K562 (cell line): ENCODE data around the gene THAP11. TPM values are rescaled to one million over a fixed set of nuclear protein-coding genes. Genes with fewer than 3 reads are reported as not detected.

Source experiments
- ATAC-seq: fragments of 200-7000 bp; cut with Tn5 transposase; 3 replicates; pipeline ENCODE4 v1.9.1; 2020; ENCODE audit warnings: moderate library complexity
- BruUV-seq: library from RNA; stranded (reverse); fragments of 400-500 nt; replicated peaks from 2 replicates; lab custom pipeline; 2021; lab: Mats Ljungman, UMichigan
- CTCF ChIA-PET: fragments of 300-600 bp; formaldehyde crosslinking; extraction: SDS; loops from one replicate; lab custom pipeline; 2021; ENCODE audit warnings: low intra/inter-chr PET ratio; lab: Yijun Ruan, JAX
- POLR2A ChIA-PET: fragments of 300-600, 350-650 bp; sonication (Branson Sonifier 250); formaldehyde crosslinking; extraction: SDS; loops from one replicate; lab custom pipeline; 2021; ENCODE audit warnings: antibody characterized with exemption, inconsistent platforms; lab: Yijun Ruan, JAX
- DNase-seq, 4 experiments: peaks; one replicate each; pipeline versions ENCODE4 v3.0.0 to v3.0.0-alpha.2; 2011 to 2018; ENCODE audit warnings: low spot score in 3 of 4, mixed read lengths in 3 of 4; ENCODE audit errors: extremely low read depth in 1 of 4
- FAIRE-seq: peaks from 2 replicates; lab custom pipeline; 2011; peaks lifted over from hg19 to GRCh38; lab: Jason Lieb, UNC
- H2AFZ ChIP-seq: 2 replicates; pipeline ENCODE4 v1.6.0; 2011; ENCODE audit warnings: low read depth, low read length, control low read depth, inconsistent platforms
- H3K27ac ChIP-seq: fragments of 200-600 bp; 3 replicates; pipeline ENCODE4 v1.8.0; 2011; ENCODE audit warnings: low read depth, mild to moderate bottlenecking, control low read depth, inconsistent platforms, low read length, moderate library complexity, mixed read lengths; ENCODE audit errors: extremely low read depth
- H3K27me3 ChIP-seq, 2 experiments: fragments of 300-600 bp in 1 of 2; 2 replicates in 1 of 2; 3 replicates in 1 of 2; pipeline versions ENCODE4 v1.6.0 to v1.8.0; 2011; ENCODE audit warnings: inconsistent platforms in 2 of 2, low read length in 2 of 2, mild to moderate bottlenecking in 1 of 2, mixed read lengths in 1 of 2, moderate library complexity in 1 of 2; ENCODE audit not compliant: control insufficient read depth in 2 of 2, insufficient read depth in 2 of 2
- H3K36me3 ChIP-seq: fragments of 300-600 bp; 3 replicates; pipeline ENCODE4 v1.8.0; 2011; ENCODE audit warnings: mild to moderate bottlenecking, low read length, inconsistent platforms; ENCODE audit not compliant: control insufficient read depth, insufficient read depth
- H3K4me1 ChIP-seq, 2 experiments: fragments of 200-600 bp in 1 of 2; replicated peaks in 1 of 2; 2 replicates in 1 of 2; 3 replicates in 1 of 2; pipeline versions ENCODE4 v1.5.1 to v1.8.0; 2011; ENCODE audit warnings: inconsistent platforms in 2 of 2, low read length in 2 of 2, mild to moderate bottlenecking in 1 of 2, mixed read lengths in 1 of 2, moderate library complexity in 1 of 2; ENCODE audit not compliant: control insufficient read depth in 2 of 2, insufficient read depth in 2 of 2
- H3K4me2 ChIP-seq: 2 replicates; pipeline ENCODE4 v1.6.1; 2011; ENCODE audit warnings: low read length, control low read depth, inconsistent platforms, mixed read lengths; ENCODE audit not compliant: insufficient read depth
- H3K4me3 ChIP-seq: fragments of 200-600 bp; sonication (generic), shearing (Covaris generic); 2 replicates; pipeline ENCODE4 v1.5.1; 2016; ENCODE audit warnings: control low read depth, inconsistent platforms
- H3K79me2 ChIP-seq: fragments of 200-600 bp; 3 replicates; pipeline ENCODE4 v1.8.0; 2011; ENCODE audit warnings: low read length, inconsistent platforms; ENCODE audit not compliant: control insufficient read depth, insufficient read depth
- H3K9ac ChIP-seq, 2 experiments: 2 replicates each; pipeline versions ENCODE4 v1.6.0 to v1.6.1; 2011; ENCODE audit warnings: low read depth in 2 of 2, low read length in 2 of 2, control low read depth in 1 of 2, inconsistent platforms in 1 of 2, mild to moderate bottlenecking in 1 of 2, mixed read lengths in 1 of 2; ENCODE audit not compliant: insufficient read depth in 1 of 2
- H3K9me1 ChIP-seq: one replicate; pipeline ENCODE4 v1.6.0; 2011; ENCODE audit warnings: inconsistent platforms, mild to moderate bottlenecking, low read length, moderate library complexity; ENCODE audit not compliant: control insufficient read depth, insufficient read depth
- H3K9me3 ChIP-seq: replicated peaks from 2 replicates; pipeline ENCODE4 v1.5.1; 2011; ENCODE audit warnings: low read depth, low read length, inconsistent platforms; ENCODE audit not compliant: control insufficient read depth, insufficient read depth
- H4K20me1 ChIP-seq: replicated peaks from 2 replicates; pipeline ENCODE4 v1.6.1; 2011; ENCODE audit warnings: low read length, inconsistent platforms, mixed read lengths; ENCODE audit not compliant: control insufficient read depth, insufficient read depth
- CHCHD3 ChIP-seq: fragments of 250-450 bp; sonication (Bioruptor Pico); IDR thresholded peaks from 2 replicates; pipeline ENCODE4 v2.1.2; 2022; ENCODE audit warnings: mild to moderate bottlenecking
- TAF15 ChIP-seq: fragments of 200-400 bp; formaldehyde crosslinking; IDR thresholded peaks from 2 replicates; pipeline ENCODE4 v1.6.1; 2017; ENCODE audit warnings: mild to moderate bottlenecking, low read depth, low read length, moderate library complexity
- TRIM28 ChIP-seq: fragments of 450-650 bp; IDR thresholded peaks from 2 replicates; pipeline ENCODE4 v1.6.1; 2017
- ZFP30 ChIP-seq: fragments of 250-450 bp; sonication (Bioruptor Pico); IDR thresholded peaks from 2 replicates; pipeline ENCODE4 v1.8.0; 2022; ENCODE audit warnings: moderate library complexity, mild to moderate bottlenecking, inconsistent platforms, borderline replicate concordance
- ZKSCAN3 ChIP-seq: fragments of 250-450 bp; sonication (Bioruptor Pico); IDR thresholded peaks from 2 replicates; pipeline ENCODE4 v1.4.0; 2020
- WGBS: fragments of 100-300 bp; shearing (Covaris generic); methylation state at CpG from one replicate; pipeline ENCODE4 v1.1.6; 2016; ENCODE audit warnings: low coverage, mixed read lengths; ENCODE audit not compliant: insufficient coverage; ENCODE audit errors: missing lambda C conversion rate; 5-methylcytosine and 5-hydroxymethylcytosine counted together
- in situ Hi-C: fragments of 300-500 bp; cut with MboI; formaldehyde crosslinking; loops from 4 replicates; pipeline ENCODE4 v1.15.0; 2018; ENCODE audit warnings: inconsistent platforms, mixed read lengths
- intact Hi-C: fragments of 100-400 bp; cut with micrococcal nuclease; formaldehyde crosslinking; loops from 2 replicates; pipeline ENCODE4 v1.14.2; 2022
- polyA plus RNA-seq, 8 experiments: library from polyadenylated mRNA; depleted of rRNA in 4 of 8; stranded (reverse) in 5 of 8; unstranded in 3 of 8; fragments of >200 nt; fragmentation: Nextera tagmentation in 2 of 8; fragmentation: Illumina TruSeq in 1 of 8; extraction: Ambion mirVana in 2 of 8; extraction: Trizol in 1 of 8; gene quantifications; 2 replicates each; pipeline versions ENCODE4 v1.2.1 to v1.2.3, GENCODE V29; 2011 to 2014; ENCODE audit warnings: inconsistent platforms in 1 of 8, missing spikeins in 1 of 8
- total RNA-seq, 7 experiments: library from RNA; depleted of rRNA in 6 of 7; stranded (reverse); fragments of >200 nt in 6 of 7; fragmentation: Illumina TruSeq in 2 of 7; extraction: Trizol in 2 of 7; gene quantifications; 2 replicates each; pipeline versions ENCODE4 v1.2.1 to v1.2.3, GENCODE V29; 2011 to 2021; ENCODE audit warnings: low replicate concordance in 1 of 7
- TF ChIP-seq, protein P1 (sequence below): fragments of 250-450 bp; sonication (Bioruptor Pico); IDR thresholded peaks from 2 replicates; pipeline ENCODE4 v1.4.0; 2020
- TF ChIP-seq, protein P2 (sequence below): sonication (generic); formaldehyde crosslinking; IDR thresholded peaks from 2 replicates; pipeline ENCODE4 v1.8.1; 2023; ENCODE audit warnings: mild to moderate bottlenecking, missing genetic modification reagents
- TF ChIP-seq, protein P3 (sequence below): fragments of 450-650 bp; IDR thresholded peaks from 2 replicates; pipeline ENCODE4 v1.6.1; 2016; ENCODE audit warnings: mild to moderate bottlenecking

Gene THAP11
- total and polyA plus RNA-seq, 9 of the 15 experiments (the other 6 are each of a cell fraction or from before 2014, with no cell fraction given): 2.4 to 31.6 (median 21.4) TPM

DNA sequence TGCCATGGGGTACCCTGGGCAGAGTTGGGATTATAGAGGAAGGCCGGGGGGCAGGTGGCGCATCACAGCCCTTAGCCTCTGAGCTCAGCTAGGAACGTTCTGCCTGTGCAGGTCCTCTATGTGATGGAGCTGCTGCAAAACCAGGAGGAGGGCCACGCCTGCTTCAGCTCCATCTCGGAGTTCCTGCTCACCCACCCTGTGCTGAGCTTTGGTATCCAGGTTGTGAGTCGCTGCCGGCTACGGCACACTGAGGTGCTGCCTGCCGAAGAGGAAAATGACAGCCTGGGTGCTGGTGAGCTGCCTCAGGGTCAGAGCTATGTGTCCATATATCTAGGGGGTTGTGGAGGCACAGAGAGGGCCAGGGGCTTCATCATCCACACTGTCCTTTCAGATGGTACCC, 36.7 kb downstream of the THAP11 start (continued):
- TF ChIP-seq, protein P1, sequence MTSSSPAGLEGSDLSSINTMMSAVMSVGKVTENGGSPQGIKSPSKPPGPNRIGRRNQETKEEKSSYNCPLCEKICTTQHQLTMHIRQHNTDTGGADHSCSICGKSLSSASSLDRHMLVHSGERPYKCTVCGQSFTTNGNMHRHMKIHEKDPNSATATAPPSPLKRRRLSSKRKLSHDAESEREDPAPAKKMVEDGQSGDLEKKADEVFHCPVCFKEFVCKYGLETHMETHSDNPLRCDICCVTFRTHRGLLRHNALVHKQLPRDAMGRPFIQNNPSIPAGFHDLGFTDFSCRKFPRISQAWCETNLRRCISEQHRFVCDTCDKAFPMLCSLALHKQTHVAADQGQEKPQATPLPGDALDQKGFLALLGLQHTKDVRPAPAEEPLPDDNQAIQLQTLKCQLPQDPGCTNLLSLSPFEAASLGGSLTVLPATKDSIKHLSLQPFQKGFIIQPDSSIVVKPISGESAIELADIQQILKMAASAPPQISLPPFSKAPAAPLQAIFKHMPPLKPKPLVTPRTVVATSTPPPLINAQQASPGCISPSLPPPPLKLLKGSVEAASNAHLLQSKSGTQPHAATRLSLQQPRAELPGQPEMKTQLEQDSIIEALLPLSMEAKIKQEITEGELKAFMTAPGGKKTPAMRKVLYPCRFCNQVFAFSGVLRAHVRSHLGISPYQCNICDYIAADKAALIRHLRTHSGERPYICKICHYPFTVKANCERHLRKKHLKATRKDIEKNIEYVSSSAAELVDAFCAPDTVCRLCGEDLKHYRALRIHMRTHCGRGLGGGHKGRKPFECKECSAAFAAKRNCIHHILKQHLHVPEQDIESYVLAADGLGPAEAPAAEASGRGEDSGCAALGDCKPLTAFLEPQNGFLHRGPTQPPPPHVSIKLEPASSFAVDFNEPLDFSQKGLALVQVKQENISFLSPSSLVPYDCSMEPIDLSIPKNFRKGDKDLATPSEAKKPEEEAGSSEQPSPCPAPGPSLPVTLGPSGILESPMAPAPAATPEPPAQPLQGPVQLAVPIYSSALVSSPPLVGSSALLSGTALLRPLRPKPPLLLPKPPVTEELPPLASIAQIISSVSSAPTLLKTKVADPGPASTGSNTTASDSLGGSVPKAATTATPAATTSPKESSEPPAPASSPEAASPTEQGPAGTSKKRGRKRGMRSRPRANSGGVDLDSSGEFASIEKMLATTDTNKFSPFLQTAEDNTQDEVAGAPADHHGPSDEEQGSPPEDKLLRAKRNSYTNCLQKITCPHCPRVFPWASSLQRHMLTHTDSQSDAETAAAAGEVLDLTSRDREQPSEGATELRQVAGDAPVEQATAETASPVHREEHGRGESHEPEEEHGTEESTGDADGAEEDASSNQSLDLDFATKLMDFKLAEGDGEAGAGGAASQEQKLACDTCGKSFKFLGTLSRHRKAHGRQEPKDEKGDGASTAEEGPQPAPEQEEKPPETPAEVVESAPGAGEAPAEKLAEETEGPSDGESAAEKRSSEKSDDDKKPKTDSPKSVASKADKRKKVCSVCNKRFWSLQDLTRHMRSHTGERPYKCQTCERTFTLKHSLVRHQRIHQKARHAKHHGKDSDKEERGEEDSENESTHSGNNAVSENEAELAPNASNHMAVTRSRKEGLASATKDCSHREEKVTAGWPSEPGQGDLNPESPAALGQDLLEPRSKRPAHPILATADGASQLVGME (CRISPR knock-in tag): no peak

DNA sequence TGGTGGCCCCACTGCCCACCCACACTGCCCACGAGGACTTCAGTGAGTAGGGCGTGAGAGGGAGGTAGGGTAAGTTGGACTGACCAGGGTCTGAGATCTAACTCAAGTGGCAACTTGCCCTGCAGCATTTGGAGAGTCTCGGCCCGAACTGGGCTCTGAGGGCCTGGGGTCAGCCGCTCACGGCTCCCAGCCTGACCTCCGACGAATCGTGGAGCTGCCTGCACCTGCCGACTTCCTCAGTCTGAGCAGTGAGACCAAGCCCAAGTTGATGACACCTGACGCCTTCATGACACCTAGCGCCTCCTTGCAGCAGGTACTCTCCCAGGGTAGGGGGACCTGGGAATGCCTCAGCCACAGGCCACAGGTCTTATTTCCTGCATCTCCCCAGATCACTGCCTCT, 37.3 kb downstream of the THAP11 start:
- Histone ChIP-seq H3K4me3 (no peak overlapping the region), H3K27ac (no peak overlapping the region), H2AFZ (no peak overlapping the region), H3K79me2 (peaks cover 24% of the 10 kb centered on the region), H3K27me3 (no peaks in the 10 kb centered on the region), H3K9ac (no peak overlapping the region), H3K9me1 (no peaks in the 10 kb centered on the region), H3K4me1 (peaks cover 10 to 24% of the 10 kb centered on the region in 2 experiments; a peak in 4 of 5 replicates), H3K4me2 (no peak overlapping the region)
- no peak for FAIRE-seq
- POLR2A ChIA-PET: interaction anchor here (1.5 kb wide), 1 partner anchor 73 kb away, joined by 3 read pairs; the partner anchor contains the start of genes RANBP10 and TSNAXIP1
- 97% methylated on average over 12 of the region's 12 CpGs for WGBS
- intact Hi-C loops (no loop called here), in situ Hi-C loops (no loop called here)
- BruUV-seq: no TSS peak
- no peak for DNase-seq
- no peak for TF ChIP-seq CHCHD3 (CRISPR knock-in tag)
- TF ChIP-seq ZKSCAN3: no peak
- no peak for TF ChIP-seq TAF15
- no peak for TF ChIP-seq TRIM28
- TF ChIP-seq, protein P2, sequence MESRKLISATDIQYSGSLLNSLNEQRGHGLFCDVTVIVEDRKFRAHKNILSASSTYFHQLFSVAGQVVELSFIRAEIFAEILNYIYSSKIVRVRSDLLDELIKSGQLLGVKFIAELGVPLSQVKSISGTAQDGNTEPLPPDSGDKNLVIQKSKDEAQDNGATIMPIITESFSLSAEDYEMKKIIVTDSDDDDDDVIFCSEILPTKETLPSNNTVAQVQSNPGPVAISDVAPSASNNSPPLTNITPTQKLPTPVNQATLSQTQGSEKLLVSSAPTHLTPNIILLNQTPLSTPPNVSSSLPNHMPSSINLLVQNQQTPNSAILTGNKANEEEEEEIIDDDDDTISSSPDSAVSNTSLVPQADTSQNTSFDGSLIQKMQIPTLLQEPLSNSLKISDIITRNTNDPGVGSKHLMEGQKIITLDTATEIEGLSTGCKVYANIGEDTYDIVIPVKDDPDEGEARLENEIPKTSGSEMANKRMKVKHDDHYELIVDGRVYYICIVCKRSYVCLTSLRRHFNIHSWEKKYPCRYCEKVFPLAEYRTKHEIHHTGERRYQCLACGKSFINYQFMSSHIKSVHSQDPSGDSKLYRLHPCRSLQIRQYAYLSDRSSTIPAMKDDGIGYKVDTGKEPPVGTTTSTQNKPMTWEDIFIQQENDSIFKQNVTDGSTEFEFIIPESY: peak; percentile 58; the same call in 1 of the 2 replicates
- TF ChIP-seq, protein P3, sequence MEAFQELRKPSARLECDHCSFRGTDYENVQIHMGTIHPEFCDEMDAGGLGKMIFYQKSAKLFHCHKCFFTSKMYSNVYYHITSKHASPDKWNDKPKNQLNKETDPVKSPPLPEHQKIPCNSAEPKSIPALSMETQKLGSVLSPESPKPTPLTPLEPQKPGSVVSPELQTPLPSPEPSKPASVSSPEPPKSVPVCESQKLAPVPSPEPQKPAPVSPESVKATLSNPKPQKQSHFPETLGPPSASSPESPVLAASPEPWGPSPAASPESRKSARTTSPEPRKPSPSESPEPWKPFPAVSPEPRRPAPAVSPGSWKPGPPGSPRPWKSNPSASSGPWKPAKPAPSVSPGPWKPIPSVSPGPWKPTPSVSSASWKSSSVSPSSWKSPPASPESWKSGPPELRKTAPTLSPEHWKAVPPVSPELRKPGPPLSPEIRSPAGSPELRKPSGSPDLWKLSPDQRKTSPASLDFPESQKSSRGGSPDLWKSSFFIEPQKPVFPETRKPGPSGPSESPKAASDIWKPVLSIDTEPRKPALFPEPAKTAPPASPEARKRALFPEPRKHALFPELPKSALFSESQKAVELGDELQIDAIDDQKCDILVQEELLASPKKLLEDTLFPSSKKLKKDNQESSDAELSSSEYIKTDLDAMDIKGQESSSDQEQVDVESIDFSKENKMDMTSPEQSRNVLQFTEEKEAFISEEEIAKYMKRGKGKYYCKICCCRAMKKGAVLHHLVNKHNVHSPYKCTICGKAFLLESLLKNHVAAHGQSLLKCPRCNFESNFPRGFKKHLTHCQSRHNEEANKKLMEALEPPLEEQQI: no peak
- no peak for TF ChIP-seq ZFP30 (CRISPR knock-in tag)
- TF ChIP-seq, all 486 proteins: peak for 1
- Histone ChIP-seq H3K9me3 (no peaks in the 10 kb centered on the region), H4K20me1 (peaks cover 26% of the 10 kb centered on the region), H3K36me3 (peaks cover 99% of the 10 kb centered on the region; the same call in 2 of the 3 replicates)
- no peak for ATAC-seq
- CTCF ChIA-PET: no interaction called here
